ENCODE results near the gene TTC21B. TPM values are rescaled to one million over a fixed set of nuclear protein-coding genes. Genes with fewer than 3 reads are reported as not detected.
A peak's percentile ranks its signal among the peaks of the same experiment; 100 is the strongest.
"Not testable (repeated sequence)": the region's sequence is repeated elsewhere in the genome, so short reads cannot be mapped to it uniquely, and the experiment has no call there.

TTC21B gene
- polyA plus RNA-seq, 3 donors, result 25.9 to 27.8 (median 27.5) TPM

DNA sequence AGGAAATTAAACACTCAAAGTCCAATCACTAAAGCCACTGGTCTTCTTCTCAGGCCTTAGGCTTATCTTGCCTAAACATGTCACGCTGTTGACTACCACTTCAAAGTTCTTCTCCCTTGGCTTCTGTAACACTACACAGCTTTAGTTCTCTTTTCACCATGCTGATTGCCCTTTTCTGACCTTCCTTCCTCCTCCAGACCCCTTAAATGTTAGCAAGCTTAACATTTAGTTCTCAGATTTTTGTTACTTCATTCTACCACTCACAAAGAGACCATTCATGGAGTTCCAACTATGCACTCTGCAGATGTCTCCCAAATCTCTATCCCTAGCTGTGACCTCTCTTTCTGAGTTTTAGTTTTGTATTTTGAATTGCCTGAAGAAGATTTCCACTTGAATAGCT lies 64.4 kb downstream of the TTC21B start:
- no peak for DNase-seq (ENCODE audit: low read depth in 3 of 3, low spot score in 2 of 3)

DNA sequence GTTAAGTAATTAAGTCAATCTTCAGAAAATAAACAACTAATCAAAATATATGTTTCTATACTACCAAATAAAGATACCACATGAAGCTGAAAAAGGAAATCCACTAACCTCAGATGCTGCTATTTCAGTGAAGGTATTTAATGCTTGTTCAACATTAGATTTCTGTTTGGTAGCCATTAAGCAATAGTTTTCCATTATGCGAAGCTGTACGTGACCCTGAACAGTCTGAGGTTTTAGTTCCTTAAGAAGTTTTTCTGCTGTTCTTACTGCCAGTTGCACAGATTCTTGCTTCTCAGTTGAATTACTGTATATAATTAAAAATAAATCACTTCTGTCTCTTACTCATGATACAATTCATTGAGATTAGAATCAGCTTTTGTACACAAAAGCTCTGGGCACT lies 65.4 kb downstream of the TTC21B start:
- DNase-seq (ENCODE audit: low read depth in 3 of 3, low spot score in 2 of 3), result no peak

DNA sequence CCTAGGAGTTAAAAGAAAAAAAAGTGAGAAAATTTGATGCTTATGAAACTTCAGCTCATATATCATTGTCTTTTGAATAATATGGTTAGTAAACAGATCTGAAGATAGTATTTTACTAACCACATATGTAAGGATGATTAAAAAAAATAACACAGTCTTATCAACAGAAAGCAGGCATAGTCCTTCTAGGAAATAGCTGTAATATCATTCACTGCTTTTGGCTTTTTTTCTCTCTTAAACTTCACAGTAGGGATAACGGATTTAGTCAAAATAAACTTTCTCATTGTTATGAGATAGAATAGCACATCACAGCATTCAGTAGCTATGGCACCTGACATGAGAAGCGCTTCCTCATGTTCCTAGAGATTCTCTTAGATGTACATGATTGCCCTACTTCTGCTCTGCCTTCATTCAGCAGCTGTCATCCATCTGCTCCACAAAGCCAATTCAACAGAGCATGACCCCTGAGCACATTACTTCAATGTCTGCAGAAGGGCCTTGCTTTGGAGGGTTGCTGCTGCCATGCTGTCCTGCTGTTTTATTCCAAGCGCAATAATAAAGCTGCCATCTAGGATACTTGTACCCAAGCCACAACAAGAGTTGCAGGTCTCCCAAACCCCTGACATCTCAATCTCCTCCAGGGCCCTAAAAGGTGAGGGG lies 67.0 kb downstream of the TTC21B start:
- no peak for DNase-seq (ENCODE audit: low read depth in 3 of 3, low spot score in 2 of 3)

DNA sequence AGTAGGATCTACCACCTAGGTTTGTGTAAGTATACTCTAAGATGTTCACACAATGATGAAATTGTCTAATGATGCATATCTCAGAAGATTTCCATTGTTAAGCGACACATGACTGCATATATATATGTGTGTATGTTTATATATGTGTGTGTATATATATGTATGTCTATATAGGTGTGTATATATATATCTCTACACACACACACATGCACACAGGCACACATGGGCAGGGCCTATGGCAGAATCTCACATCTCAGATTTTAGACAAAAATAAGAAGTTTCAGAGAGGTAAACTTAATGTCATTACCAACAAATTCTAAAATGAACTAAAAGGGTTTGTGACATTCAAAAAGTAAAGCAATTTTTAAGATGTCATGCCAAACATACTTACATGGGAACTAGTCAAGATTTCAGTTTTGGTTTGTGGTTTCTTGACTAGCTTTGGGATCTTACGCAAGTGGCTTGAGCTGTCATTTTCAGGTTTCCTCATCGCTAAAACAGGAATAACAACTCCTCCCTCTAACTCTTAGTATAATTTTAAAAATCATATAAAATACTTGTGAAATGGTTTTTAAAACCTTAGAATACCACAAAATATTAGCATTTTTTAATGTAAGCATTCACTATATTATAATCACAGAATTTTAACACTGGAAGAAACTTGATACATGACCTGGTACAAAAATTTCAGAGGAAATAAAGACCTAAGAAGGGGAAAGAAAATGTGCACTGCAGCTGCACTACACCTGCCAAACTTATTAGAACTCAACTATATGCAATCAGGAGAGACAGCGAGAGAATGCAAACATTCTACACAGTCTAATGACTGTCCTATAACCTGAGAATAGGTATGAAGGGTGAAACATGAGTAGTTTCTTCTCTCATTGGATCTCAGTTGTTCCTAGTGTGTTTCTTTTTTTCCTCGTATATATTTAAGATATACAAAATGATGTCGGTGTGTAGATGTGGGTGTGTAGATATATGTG lies 75.7 kb downstream of the TTC21B start:
- DNase-seq (ENCODE audit: low read depth in 3 of 3, low spot score in 2 of 3), result no peak

DNA sequence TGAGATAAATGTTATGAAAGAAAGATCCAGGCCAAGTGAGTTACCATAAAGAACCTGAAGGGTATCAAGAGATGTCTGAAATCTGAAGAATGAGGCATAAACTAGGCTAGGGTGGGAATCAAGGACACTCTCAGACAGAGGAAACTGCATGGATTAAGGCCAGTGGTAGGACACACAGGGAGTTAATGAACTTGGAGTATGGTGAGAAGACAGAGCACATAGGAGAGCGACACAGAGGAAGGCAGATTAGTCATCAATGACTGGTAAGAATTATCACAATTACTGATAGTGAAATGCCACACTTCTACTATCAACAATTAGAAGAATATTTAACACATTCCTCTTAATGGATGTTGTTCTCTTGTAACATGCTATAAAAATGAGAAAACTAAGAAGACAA lies 76.9 kb downstream of the TTC21B start:
- DNase-seq (ENCODE audit: low read depth in 3 of 3, low spot score in 2 of 3), result no peak

DNA sequence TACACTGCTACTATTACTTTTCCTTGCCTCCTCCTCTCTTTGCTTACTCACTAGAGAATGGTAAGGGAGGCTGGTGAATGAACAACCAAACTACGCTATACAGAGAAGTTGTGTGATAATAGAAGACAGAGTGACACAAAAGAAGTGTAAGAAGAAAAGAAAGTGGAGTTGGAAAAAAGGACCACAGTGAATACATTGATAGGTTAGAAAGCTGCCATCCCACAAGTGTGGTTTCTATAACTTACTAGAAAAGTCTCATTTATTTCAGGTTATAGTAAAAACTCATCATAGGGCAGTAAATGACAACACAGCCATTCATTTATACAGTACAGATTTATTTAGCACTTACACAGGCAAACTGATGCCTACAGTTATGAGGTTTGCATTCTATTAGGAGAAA lies 77.3 kb downstream of the TTC21B start:
- DNase-seq (ENCODE audit: low read depth in 3 of 3, low spot score in 2 of 3), result no peak

DNA sequence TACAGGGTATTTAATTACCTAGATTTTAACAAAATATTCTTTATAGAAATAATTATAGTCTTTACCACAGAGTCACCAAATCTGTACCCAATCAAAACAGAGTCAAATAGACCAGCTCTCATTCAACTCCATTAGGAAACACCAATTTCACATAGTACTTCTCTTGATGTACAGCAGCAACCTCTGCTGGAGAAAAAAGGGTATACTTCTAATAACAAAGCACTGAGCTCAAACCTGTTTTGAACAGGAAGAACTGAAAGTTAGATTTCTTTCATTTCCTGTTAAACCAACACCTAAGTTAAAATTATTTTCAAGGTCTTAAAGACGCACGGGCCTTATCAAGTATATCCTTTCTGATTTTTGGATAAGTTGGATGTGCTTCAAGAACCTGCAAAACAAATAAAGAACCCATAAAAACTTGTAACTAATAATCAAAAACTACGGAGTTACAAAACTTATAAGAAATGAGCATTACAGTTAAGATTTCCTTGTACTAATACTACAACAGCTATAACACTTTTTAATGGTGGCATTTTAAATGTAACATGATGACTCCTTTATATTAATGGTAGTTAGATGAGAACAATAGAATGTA lies 79.0 kb downstream of the TTC21B start:
- peak in 2 of 3 donors; percentile 39 to 51 for DNase-seq (ENCODE audit: low read depth in 3 of 3, low spot score in 2 of 3)

DNA sequence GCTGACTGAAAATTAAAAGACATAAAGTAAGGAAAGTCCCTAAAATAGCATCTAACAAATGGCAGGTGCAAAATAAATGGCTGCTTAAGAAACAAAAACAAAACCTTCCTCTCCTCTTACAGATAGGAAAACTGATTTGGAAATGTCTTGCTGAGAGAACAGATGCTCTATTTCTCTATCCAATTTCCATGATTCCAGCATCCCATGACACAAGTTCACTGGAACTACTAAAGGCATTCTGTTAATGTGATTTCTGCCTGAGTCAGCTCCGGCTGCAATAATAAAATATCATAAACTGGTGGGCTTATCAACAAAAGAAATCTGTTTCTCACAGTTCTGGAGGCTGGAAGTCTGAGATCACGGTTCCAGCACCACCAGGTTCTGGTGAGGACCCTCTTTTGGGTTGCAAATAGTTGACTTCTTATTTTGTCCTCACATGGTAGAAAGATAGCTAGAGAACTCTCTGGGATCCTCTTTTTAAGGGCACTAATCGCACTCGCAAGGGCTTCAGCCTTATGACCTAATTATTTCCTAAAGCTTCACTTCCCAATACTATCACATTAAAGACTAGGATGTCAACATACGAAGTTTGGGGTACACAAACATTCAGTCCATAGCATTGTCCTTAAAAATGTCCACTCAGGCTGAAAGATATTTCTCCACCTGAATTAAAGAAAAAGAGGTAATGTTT lies 81.3 kb downstream of the TTC21B start:
- DNase-seq (ENCODE audit: low read depth in 3 of 3, low spot score in 2 of 3), result no peak

DNA sequence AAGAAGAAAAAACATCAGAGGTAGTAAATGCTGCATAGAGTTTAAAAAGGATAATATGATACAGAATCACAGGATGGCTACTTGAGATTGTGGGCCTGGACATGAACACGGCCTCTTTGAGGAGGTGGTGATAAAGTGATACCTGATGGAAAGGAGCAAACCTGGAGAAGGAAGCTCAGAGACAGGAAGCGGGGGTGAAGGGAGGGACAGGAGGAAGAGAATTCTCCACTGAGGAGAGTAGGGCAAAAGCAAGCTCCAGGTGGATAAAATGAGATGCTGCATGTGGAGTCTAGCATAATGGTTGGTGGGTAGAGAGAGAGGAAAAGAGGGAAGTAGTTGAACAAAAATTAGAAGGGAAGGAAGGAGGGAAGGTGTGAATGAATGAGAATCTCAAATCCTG lies 82.6 kb downstream of the TTC21B start:
- DNase-seq (ENCODE audit: low read depth in 3 of 3, low spot score in 2 of 3), result no peak

DNA sequence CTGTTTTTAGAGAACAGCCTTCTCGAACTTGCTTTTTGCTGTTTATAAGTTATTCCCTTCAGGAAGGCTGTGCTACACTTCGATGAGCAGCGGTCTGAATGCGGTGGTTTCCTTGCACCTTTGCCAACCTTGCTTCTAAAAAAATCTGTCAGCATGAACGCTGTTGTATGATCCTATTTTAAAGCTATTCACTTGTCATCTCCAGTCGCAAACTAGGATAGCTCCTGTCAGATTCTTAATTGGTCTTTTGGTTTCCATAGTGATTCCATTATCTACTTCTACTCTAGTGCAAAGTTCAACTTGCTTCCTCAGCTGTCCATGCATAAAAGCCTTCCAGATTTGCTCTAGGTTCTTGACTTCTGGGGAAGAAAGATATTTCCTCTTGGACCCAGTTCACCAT lies 83.2 kb downstream of the TTC21B start:
- no peak for DNase-seq (ENCODE audit: low read depth in 3 of 3, low spot score in 2 of 3)

DNA sequence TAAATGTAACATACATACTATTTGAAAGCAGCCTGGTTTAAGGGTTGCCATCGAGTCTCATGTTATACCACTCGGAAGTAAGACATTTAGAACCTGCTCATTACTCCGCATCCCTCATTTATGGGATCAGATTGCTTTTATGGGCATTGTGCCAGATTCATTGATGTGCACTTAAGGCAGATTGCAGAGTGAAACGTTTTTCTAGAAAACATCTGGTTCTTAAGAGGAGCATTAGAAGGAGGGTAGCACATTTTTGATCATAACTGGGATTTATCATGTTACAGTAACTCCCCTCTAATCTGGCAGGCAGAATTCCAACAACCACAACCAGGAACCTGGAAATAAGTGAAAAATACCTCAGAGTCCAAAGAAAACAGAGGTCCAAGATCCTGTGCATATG lies 85.4 kb downstream of the TTC21B start:
- peak in 1 of 3 donors; percentile 46 for DNase-seq (ENCODE audit: low read depth in 3 of 3, low spot score in 2 of 3)

DNA sequence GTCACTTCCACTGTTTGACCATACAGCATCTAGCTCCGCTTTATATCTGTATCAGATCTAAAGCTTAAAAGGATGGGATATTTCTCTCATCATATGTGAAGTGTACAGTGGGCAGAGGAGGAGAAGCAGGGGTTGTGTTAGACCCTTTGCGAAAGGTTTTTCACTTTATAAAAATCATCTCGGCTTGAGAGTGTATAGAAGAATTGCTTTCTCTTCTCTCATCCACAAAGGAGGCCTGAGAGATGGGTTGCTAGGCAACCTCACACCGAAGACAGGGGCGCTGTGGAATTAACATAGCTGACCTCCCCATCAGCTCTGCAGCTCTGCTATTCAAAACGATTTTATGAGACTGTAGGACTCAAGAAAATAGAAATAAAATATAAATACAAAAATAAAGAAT lies 89.3 kb downstream of the TTC21B start:
- no peak for DNase-seq (ENCODE audit: low read depth in 3 of 3, low spot score in 2 of 3)

DNA sequence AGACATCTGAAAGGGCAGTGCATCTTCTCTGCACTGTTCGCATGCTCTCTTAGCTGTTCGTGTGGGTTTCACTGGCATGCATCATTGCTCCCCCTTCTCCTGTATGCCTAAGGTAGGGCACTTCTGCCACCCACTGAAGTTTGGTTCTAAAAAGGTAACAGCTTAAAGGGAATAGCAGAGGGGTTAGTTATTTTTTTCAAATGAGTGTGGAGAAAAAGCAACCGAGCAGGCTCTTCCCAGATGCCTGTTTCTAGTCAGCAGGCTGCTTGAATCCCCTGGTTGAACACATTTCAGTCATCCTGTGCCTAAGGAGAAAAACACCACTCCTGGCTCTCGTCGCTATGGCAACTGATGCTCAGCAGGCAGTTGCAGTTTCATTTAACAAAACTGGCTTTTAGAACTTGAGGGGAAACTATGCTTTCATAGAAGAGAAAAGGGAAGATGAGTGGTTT lies 89.7 kb downstream of the TTC21B start:
- DNase-seq (ENCODE audit: low read depth in 3 of 3, low spot score in 2 of 3), result no peak

DNA sequence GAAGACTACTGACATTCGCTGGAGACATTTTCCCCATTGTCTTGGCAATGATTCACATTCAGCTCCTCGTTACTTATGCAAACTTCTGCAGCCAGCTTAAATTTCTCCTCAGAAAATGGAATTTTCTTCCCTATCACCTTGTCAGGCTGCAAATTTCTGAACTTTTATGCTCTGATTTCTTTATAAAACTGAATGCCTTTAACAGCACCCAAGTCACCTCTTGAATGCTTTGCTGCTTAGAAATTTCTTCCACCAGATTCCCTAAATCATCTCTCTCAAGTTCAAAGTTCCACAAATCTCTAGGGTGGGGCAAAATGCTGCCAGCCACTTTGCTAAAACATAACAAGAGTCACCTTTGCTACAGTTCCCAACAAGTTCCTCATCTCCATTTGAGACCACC lies 92.5 kb downstream of the TTC21B start:
- DNase-seq (ENCODE audit: low read depth in 3 of 3, low spot score in 2 of 3), result not testable (repeated sequence)

DNA sequence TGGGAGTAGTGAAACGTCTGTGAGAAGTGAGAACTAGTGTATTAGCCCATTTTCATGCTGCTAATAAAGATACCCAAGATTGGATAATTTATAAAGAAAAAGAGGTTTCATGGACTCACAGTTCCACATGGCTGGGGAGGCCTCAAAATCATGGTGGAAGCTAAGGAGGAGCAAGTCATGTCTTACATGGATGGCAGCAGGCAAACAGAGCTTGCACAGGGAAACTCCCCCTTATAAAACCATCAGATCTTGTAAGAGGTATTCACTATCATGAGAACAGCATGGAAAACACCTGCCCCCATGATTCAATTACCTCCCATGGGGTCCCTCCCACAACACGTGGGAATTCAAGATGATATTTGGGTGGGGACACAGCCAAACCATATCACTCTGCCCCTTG lies 93.9 kb downstream of the TTC21B start:
- DNase-seq (ENCODE audit: low read depth in 3 of 3, low spot score in 2 of 3), result not testable (repeated sequence)

DNA sequence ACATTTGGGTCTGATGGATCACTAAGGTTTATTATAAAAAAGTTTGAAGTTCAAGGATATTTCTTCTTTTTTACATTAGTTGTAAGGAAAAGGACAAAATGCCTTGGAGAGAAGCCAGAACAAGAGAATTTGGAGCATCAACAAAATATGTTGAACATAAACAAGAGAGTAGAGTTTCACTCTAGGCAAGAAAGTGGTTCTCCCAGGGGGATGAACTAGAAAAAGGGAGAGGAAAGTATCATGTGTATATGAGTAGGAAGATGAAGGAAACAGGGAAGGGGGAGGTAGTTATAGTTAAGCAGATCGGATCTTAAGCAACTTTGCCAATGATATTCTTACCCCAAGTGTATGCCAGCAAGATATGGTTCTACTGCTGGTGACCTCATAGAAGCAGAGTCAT lies 95.7 kb downstream of the TTC21B start:
- DNase-seq (ENCODE audit: low read depth in 3 of 3, low spot score in 2 of 3), result no peak

DNA sequence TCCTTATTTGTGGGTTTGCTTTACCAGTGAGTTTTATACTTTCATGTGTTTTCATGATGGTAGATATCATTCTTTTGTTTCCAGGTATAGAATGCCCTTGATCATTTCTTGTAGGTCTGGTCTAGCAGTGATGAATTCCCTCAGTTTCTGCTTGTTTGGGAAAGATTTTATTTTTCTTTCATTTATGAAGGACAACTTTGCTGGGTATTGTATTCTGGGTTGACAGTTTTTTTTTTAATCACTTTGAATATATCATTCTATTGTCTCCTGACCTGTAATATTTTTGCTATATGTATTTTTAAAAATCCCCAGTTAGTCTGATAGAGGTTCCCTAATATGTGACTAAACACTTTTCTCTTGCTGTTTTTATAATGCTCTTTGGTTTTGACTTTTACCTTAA lies 101.2 kb downstream of the TTC21B start:
- no peak for DNase-seq (ENCODE audit: low read depth in 3 of 3, low spot score in 2 of 3)

DNA sequence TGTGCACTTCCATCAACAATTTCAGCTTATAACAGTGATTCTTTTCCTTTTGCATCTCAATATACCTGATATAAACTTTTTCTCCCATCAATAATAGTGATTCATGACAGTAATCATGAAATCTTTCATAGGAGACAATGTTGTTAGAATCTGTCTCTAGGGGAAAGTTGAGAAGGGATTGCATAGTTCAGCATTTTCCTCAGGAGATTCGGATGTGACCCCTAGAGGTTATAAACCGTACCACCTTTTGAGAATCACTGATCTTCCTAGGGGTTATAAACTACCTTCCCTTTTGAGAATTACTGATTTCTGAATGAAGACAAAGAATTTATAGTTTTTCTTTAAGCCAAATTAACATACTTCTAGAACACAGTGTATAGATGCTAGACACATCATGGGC lies 106.6 kb downstream of the TTC21B start:
- DNase-seq (ENCODE audit: low read depth in 3 of 3, low spot score in 2 of 3), result no peak

DNA sequence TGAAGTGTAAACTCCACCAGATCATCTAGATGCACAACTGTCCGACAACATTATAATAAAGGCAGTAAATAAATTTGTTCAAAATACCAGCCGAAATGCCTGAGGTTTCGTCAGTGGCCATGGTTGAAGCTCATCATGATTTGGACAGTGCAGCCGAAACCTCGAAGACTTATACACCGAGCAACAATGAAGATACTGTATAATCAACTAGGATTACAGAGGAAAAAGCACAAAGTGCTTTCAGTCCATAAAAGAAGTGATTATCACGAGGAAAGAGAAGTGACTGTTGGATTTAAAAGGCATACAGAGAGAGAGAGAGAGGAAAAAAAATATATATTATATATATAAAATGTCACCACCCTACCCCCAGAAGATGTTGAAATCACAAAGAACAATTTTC lies 107.5 kb downstream of the TTC21B start:
- DNase-seq (ENCODE audit: low read depth in 3 of 3, low spot score in 2 of 3), result no peak

DNA sequence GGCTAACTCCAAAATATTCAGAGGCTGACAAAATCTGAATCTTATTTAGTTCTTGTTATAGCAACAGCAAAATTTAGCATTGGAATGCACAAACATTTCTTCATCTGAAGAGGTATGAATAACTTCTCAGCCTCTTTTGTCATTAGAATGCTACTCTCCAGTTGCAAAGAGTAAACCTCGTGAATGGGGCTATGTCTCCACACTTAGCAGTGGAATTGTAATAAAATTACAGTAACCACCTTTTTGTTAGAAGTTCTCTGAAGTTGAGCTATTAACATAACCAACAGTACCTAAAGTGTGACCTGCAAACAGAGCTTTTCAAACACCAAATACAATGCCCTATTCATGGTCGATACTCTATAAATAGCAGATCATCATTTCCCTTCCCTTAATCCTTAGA lies 109.4 kb downstream of the TTC21B start:
- no peak for DNase-seq (ENCODE audit: low read depth in 3 of 3, low spot score in 2 of 3)

DNA sequence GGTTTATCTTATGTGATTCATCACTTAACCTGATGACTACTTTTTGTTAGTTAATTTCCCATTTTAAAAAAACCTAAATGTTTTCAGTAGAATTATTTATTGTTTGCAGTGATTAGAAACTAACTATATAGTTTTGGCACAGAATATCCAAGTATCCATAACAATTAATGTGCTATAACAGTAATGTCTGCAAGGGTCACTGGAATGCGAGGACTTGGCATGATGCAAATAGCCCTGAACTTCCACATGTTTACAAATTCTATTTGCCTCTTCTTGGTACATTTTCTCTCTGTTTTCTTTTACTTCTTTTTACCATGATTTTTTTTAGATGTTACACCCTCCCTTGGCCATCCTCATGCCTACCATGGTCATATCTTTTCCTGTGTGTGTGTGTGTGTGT lies 110.2 kb downstream of the TTC21B start:
- no peak for DNase-seq (ENCODE audit: low read depth in 3 of 3, low spot score in 2 of 3)
